Spleen (tissue), 7 donors: ENCODE measurements around the gene ARHGEF25.

ENCODE experiments used
- CTCF ChIP-seq, 11 experiments: fragments of 200-600 bp in 7 of 11; fragments of 450-650 bp in 4 of 11; sonication (generic) in 4 of 11; IDR thresholded peaks in 8 of 11; conservative IDR thresholded peaks in 3 of 11; 1 replicate in 7 of 11; 2 replicates in 4 of 11; pipeline versions ENCODE4 v1.4.0 to v1.8.0; 2016 to 2021; ENCODE audit warnings: antibody characterized with exemption in 11 of 11, inconsistent platforms in 4 of 11, mild to moderate bottlenecking in 1 of 11
- POLR2A ChIP-seq, 3 donors: fragments of 450-650 bp; IDR thresholded peaks; one replicate each; pipeline ENCODE4 v1.5.1; 2017; ENCODE audit warnings: antibody characterized with exemption in 3 of 3, mild to moderate bottlenecking in 1 of 3
- POLR2AphosphoS5 ChIP-seq, 3 donors: sonication (generic); formaldehyde crosslinking; IDR thresholded peaks; one replicate each; pipeline ENCODE4 v1.5.1; 2017; ENCODE audit warnings: antibody characterized with exemption in 3 of 3
- donor health status: DM: no; HTN: no; CAD: no; lungs with moderate emphysema.
- donor health status: DM: no; HTN: no; CAD: no.
- donor health status: DM: no; HTN: no; CAD: no.

- TF ChIP-seq CTCF (IDR thresholded peaks at IDR 0.05 in 8 of 11, conservative IDR thresholded peaks at IDR 0.05 in 3 of 11) (no peak), POLR2AphosphoS5 (IDR thresholded peaks at IDR 0.05) (no peak), POLR2A (IDR thresholded peaks at IDR 0.05) (no peak)
These were observed 9.2 kb downstream of the ARHGEF25 start for GRCh38 chr12:57620245-57620935.
